ENCODE data around the gene DOK7. TPM values are rescaled to one million over a fixed set of nuclear protein-coding genes. Genes with fewer than 3 reads are reported as not detected.

DOK7 gene
- polyA plus RNA-seq, 3 donors: not detected

DNA sequence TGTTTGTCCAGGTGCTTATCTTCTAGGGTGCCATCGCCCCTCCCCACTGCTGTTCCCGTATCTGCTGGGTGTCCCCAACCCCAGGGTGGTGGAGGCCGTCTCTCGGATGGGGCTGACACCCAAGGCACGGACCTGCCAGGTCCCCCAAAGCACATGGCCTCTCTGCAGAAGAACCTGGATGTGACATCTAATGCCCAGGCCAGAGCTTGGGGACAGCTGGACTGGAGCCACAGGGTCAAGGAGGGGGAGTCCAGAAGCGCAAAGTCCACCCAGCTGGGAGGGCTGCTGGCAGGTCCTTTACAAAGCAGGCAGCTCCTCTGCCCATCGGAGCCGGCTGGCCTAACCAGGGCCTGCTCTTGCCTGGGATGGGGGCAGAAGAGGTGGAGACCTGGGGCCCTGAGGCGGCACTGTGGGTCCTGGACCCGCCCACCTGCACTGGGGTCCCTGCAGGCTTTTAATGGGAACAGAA is 751 bp upstream of the DOK7 start:
- DNase-seq: no peak
- peak overlapping the region in 1 of 2 donors; percentile 39 for H3K4me3 Mint-ChIP-seq
- peaks cover 2% of the 10 kb centered on the region for H3K4me1 Mint-ChIP-seq
- H3K27ac Mint-ChIP-seq: peak overlapping the region in 1 of 7 donors; percentile 28
- H3K9me3 Mint-ChIP-seq: peaks cover 0 to 8% (median 3%) of the 10 kb centered on the region in 7 donors
- H3K27me3 ChIP-seq (ENCODE audit: control insufficient read depth in 2 of 2, insufficient read depth in 2 of 2, low read length in 2 of 2): peaks cover 7 to 32% of the 10 kb centered on the region in 2 donors
- no peak overlapping the region for H3K9ac ChIP-seq (ENCODE audit: insufficient read depth, low read length, poor library complexity, severe bottlenecking)
- H3K36me3 Mint-ChIP-seq: no peaks in the 10 kb centered on the region
- H3K79me2 ChIP-seq (ENCODE audit: insufficient read depth, low read length): no peaks in the 10 kb centered on the region
- no peak overlapping the region for H3K4me3 ChIP-seq (replicated peaks in 1 of 3; ENCODE audit: low read depth in 2 of 3, low read length in 3 of 3)
- H3K4me2 ChIP-seq (replicated peaks; ENCODE audit: extremely low read depth, low read length, poor library complexity, severe bottlenecking): no peak overlapping the region
- no peaks in the 10 kb centered on the region for H3K36me3 ChIP-seq (replicated peaks in 1 of 2; ENCODE audit: control insufficient read depth in 1 of 2, insufficient read depth in 2 of 2, low read length in 2 of 2)
- peaks cover 20 to 45% (median 37%) of the 10 kb centered on the region in 3 donors for H3K27me3 Mint-ChIP-seq (ENCODE audit: low read depth in 3 of 3)
- peaks cover 0 to 4% of the 10 kb centered on the region in 2 donors for H3K4me1 ChIP-seq (ENCODE audit: control insufficient read depth in 1 of 2, insufficient read depth in 2 of 2, low read length in 2 of 2)
- TF ChIP-seq, protein P1, sequence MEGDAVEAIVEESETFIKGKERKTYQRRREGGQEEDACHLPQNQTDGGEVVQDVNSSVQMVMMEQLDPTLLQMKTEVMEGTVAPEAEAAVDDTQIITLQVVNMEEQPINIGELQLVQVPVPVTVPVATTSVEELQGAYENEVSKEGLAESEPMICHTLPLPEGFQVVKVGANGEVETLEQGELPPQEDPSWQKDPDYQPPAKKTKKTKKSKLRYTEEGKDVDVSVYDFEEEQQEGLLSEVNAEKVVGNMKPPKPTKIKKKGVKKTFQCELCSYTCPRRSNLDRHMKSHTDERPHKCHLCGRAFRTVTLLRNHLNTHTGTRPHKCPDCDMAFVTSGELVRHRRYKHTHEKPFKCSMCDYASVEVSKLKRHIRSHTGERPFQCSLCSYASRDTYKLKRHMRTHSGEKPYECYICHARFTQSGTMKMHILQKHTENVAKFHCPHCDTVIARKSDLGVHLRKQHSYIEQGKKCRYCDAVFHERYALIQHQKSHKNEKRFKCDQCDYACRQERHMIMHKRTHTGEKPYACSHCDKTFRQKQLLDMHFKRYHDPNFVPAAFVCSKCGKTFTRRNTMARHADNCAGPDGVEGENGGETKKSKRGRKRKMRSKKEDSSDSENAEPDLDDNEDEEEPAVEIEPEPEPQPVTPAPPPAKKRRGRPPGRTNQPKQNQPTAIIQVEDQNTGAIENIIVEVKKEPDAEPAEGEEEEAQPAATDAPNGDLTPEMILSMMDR (IDR thresholded peaks at IDR 0.05): no peak
- no peak overlapping the region for H2AFZ ChIP-seq (ENCODE audit: insufficient read depth, low read depth, low read length, poor library complexity, severe bottlenecking)
- WGBS (ENCODE audit: insufficient coverage): 87% methylated on average over 10 of the region's 10 CpGs
- H4K20me1 ChIP-seq (ENCODE audit: insufficient read depth, low read length): no peaks in the 10 kb centered on the region
- H3K27ac ChIP-seq (ENCODE audit: low read depth in 1 of 2, low read length in 2 of 2): no peak overlapping the region
- no peaks in the 10 kb centered on the region for H3K9me3 ChIP-seq (replicated peaks in 1 of 2; ENCODE audit: control insufficient read depth in 1 of 2, insufficient read depth in 1 of 2, low read length in 2 of 2)
- intact Hi-C loops (cut with micrococcal nuclease): no loop called here

DNA sequence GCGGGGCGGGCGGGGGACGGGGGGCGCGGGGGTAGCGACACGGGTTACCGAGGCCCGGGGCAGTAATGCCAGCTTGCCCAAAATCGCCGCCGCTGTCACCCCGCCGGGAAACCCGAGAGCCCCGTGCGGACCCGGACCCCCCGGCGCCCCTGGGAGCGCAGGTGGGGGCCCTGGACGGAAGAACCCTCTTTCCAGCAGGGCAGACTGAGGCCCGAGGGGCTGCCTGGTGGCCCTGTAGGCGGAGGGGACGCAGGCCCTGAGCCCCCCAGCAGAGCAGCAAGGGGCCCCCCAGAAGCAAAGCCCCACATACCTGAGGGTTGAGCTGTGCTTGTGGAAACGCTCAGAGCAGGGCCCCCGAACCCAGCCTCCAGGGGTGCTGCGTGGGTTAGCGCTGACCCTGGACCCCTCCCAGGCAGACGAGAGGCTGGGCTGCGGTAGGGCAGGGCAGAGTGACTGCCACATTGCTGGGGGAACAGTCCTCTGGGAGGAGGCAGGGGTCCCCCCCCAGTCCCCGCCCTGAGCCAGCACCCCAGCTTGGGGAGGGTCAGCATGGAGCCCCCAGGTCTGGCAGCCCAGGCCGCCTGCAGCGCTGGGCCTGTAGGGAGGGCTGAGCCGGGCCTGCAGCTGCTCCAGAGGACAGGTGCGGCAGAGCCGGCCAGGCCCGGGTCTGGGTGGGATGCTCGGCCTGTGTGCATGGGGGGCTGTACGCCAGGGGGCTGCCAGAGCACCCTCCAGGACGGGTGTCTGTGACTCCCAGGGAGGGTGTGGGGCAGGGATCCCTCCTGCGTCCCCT is 646 bp downstream of the DOK7 start:
- Histone ChIP-seq H4K20me1 (ENCODE audit: insufficient read depth, low read length) (no peaks in the 10 kb centered on the region), H3K79me2 (ENCODE audit: insufficient read depth, low read length) (no peaks in the 10 kb centered on the region), H2AFZ (ENCODE audit: insufficient read depth, low read depth, low read length, poor library complexity, severe bottlenecking) (no peak overlapping the region), H3K36me3 (replicated peaks in 1 of 2; ENCODE audit: control insufficient read depth in 1 of 2, insufficient read depth in 2 of 2, low read length in 2 of 2) (no peaks in the 10 kb centered on the region), H3K27ac (ENCODE audit: low read depth in 1 of 2, low read length in 2 of 2) (no peak overlapping the region), H3K9me3 (replicated peaks in 1 of 2; ENCODE audit: control insufficient read depth in 1 of 2, insufficient read depth in 1 of 2, low read length in 2 of 2) (peaks cover 3 to 9% of the 10 kb centered on the region in 2 donors), H3K27me3 (ENCODE audit: control insufficient read depth in 2 of 2, insufficient read depth in 2 of 2, low read length in 2 of 2) (peaks cover 7 to 32% of the 10 kb centered on the region in 2 donors), H3K9ac (ENCODE audit: insufficient read depth, low read length, poor library complexity, severe bottlenecking) (peak overlapping the region; percentile 4), H3K4me1 (ENCODE audit: control insufficient read depth in 1 of 2, insufficient read depth in 2 of 2, low read length in 2 of 2) (peaks cover 0 to 4% of the 10 kb centered on the region in 2 donors), H3K4me3 (replicated peaks in 1 of 3; ENCODE audit: low read depth in 2 of 3, low read length in 3 of 3) (no peak overlapping the region), H3K4me2 (replicated peaks; ENCODE audit: extremely low read depth, low read length, poor library complexity, severe bottlenecking) (peak overlapping the region; percentile 46)
- Mint-ChIP-seq H3K27me3 (ENCODE audit: low read depth in 3 of 3) (peaks cover 18 to 39% (median 37%) of the 10 kb centered on the region in 3 donors), H3K9me3 (peaks cover 0 to 8% (median 3%) of the 10 kb centered on the region in 7 donors), H3K36me3 (no peaks in the 10 kb centered on the region), H3K27ac (no peak overlapping the region), H3K4me3 (no peak overlapping the region), H3K4me1 (peaks cover 2% of the 10 kb centered on the region)
- TF ChIP-seq, protein P1 (IDR thresholded peaks at IDR 0.05): no peak
- no peak for DNase-seq
- intact Hi-C loops (cut with micrococcal nuclease): no loop called here
- WGBS (ENCODE audit: insufficient coverage): 47% methylated on average over 37 of the region's 43 CpGs

Measured in CD14-positive monocyte (primary cell).